ENCODE measurements around the gene PTPRE.

- TF ChIP-seq, protein P1, sequence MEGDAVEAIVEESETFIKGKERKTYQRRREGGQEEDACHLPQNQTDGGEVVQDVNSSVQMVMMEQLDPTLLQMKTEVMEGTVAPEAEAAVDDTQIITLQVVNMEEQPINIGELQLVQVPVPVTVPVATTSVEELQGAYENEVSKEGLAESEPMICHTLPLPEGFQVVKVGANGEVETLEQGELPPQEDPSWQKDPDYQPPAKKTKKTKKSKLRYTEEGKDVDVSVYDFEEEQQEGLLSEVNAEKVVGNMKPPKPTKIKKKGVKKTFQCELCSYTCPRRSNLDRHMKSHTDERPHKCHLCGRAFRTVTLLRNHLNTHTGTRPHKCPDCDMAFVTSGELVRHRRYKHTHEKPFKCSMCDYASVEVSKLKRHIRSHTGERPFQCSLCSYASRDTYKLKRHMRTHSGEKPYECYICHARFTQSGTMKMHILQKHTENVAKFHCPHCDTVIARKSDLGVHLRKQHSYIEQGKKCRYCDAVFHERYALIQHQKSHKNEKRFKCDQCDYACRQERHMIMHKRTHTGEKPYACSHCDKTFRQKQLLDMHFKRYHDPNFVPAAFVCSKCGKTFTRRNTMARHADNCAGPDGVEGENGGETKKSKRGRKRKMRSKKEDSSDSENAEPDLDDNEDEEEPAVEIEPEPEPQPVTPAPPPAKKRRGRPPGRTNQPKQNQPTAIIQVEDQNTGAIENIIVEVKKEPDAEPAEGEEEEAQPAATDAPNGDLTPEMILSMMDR (IDR thresholded peaks at IDR 0.05), result no peak
- TF ChIP-seq POLR2AphosphoS5 (IDR thresholded peaks at IDR 0.05) (no peak), POLR2A (IDR thresholded peaks at IDR 0.05) (no peak)
These were observed 3.0 kb downstream of the PTPRE start for GRCh38 chr10:127909716-127910463.
